ENCODE measurements around the gene ZFYVE28. TPM values are rescaled to one million over a fixed set of nuclear protein-coding genes. Genes with fewer than 3 reads are reported as not detected.

The ZFYVE28 gene
- total RNA-seq, 2 donors from 2014 or later = 6.6 to 30.2 TPM

- H3K4me1 ChIP-seq (replicated peaks) = peaks cover 15% of the 10 kb centered on the region
- TF ChIP-seq POLR2A (IDR thresholded peaks at IDR 0.05) (no peak), POLR2AphosphoS5 (IDR thresholded peaks at IDR 0.05) (no peak), CTCF (IDR thresholded peaks at IDR 0.05) (no peak)
- no peaks in the 10 kb centered on the region for H3K36me3 ChIP-seq
- no peaks in the 10 kb centered on the region for H3K9me3 ChIP-seq
- no peak for DNase-seq (ENCODE audit: low spot score)
- no peaks in the 10 kb centered on the region for H3K27me3 ChIP-seq (replicated peaks; ENCODE audit: insufficient read depth)
- no peak overlapping the region for H3K27ac ChIP-seq
- H3K4me3 ChIP-seq = no peak overlapping the region
- 75% methylated on average over 6 of the region's 6 CpGs for WGBS
- intact Hi-C loops (cut with DNase I) = loop anchor here (10.0 kb wide), 3 partner anchors 150 to 670 kb away; partner anchors contain the start of genes CFAP99, FAM193A and ZFYVE28
These were observed 153.9 kb downstream of the ZFYVE28 start for GRCh38 chr4:2264481-2265041.

- no peak overlapping the region for H3K27ac ChIP-seq
- no peak overlapping the region for H3K4me3 ChIP-seq
- WGBS = 81% methylated on average over 6 of the region's 6 CpGs
- DNase-seq (ENCODE audit: low spot score) = no peak
- H3K4me1 ChIP-seq (replicated peaks) = peaks cover 21% of the 10 kb centered on the region
- intact Hi-C loops (cut with DNase I) = loop anchor here (10.0 kb wide), 3 partner anchors 151 to 671 kb away; partner anchors contain the start of genes CFAP99, FAM193A and ZFYVE28
- H3K9me3 ChIP-seq = no peaks in the 10 kb centered on the region
- no peak for TF ChIP-seq POLR2AphosphoS5 (IDR thresholded peaks at IDR 0.05)
- TF ChIP-seq CTCF (IDR thresholded peaks at IDR 0.05) = no peak
- TF ChIP-seq POLR2A (IDR thresholded peaks at IDR 0.05) = no peak
- no peaks in the 10 kb centered on the region for H3K27me3 ChIP-seq (replicated peaks; ENCODE audit: insufficient read depth)
- no peaks in the 10 kb centered on the region for H3K36me3 ChIP-seq
These were observed 154.5 kb downstream of the ZFYVE28 start for GRCh38 chr4:2263926-2264321.

- no peak for DNase-seq (ENCODE audit: low spot score)
- intact Hi-C loops (cut with DNase I) = loop anchor here (10.0 kb wide), 3 partner anchors 152 to 672 kb away; partner anchors contain the start of genes CFAP99, FAM193A and ZFYVE28
- H3K27me3 ChIP-seq (replicated peaks; ENCODE audit: insufficient read depth) = no peaks in the 10 kb centered on the region
- peaks cover 0 to 4% of the 10 kb centered on the region in 2 donors for H3K36me3 ChIP-seq
- WGBS = 49% methylated on average over 13 of the region's 13 CpGs
- peak overlapping the region; percentile 91 to 93 for H3K27ac ChIP-seq
- H3K4me3 ChIP-seq = peak overlapping the region; percentile 53 to 61
- TF ChIP-seq POLR2AphosphoS5 (IDR thresholded peaks at IDR 0.05) = no peak
- TF ChIP-seq POLR2A (IDR thresholded peaks at IDR 0.05) = no peak
- TF ChIP-seq CTCF (IDR thresholded peaks at IDR 0.05) = no peak
- H3K4me1 ChIP-seq (replicated peaks) = peaks cover 29% of the 10 kb centered on the region
- H3K9me3 ChIP-seq = no peaks in the 10 kb centered on the region
These were observed 155.5 kb downstream of the ZFYVE28 start for GRCh38 chr4:2262944-2263250.

GRCh38 chr4:2262145-2262943 lies 156.1 kb downstream of the ZFYVE28 start:
- peak overlapping the region; percentile 61 to 88 for H3K4me3 ChIP-seq
- TF ChIP-seq POLR2A (IDR thresholded peaks at IDR 0.05) (peak; percentile 87), CTCF (IDR thresholded peaks at IDR 0.05) (peak in 2 of 4 experiments; percentile 23 to 45), POLR2AphosphoS5 (IDR thresholded peaks at IDR 0.05) (peak; percentile 92)
- intact Hi-C loops (cut with DNase I) = loop anchor here (10.0 kb wide), 3 partner anchors 152 to 672 kb away; partner anchors contain the start of genes CFAP99, FAM193A and ZFYVE28
- H3K27ac ChIP-seq = peak overlapping the region; percentile 91 to 93
- DNase-seq (ENCODE audit: low spot score) = peak; percentile 100
- H3K27me3 ChIP-seq (replicated peaks; ENCODE audit: insufficient read depth) = no peaks in the 10 kb centered on the region
- H3K36me3 ChIP-seq = peaks cover 0 to 4% of the 10 kb centered on the region in 2 donors
- under 1% methylated on average over 55 of the region's 98 CpGs for WGBS
- no peaks in the 10 kb centered on the region for H3K9me3 ChIP-seq
- H3K4me1 ChIP-seq (replicated peaks) = peaks cover 33% of the 10 kb centered on the region
